Activated CD8-positive, alpha-beta memory T cell treated with anti-CD3 and anti-CD28 coated beads for 36 hours (primary cell): ENCODE results near the gene RFX1. TPM values are rescaled to one million over a fixed set of nuclear protein-coding genes. Genes with fewer than 3 reads are reported as not detected.
"Not testable (repeated sequence)": the region's sequence is repeated elsewhere in the genome, so short reads cannot be mapped to it uniquely, and the experiment has no call there.

ENCODE experiments used
- CTCF ChIA-PET: fragments of 350-600 bp; sonication (Branson Sonifier 250); formaldehyde crosslinking; loops from one replicate; lab custom pipeline; 2021; ENCODE audit warnings: antibody characterized with exemption; lab: Charles Lee
- POLR2A ChIA-PET: fragments of 350-600 bp; sonication (Branson Sonifier 250); formaldehyde crosslinking; loops from one replicate; lab custom pipeline; 2021; ENCODE audit warnings: antibody characterized with exemption; lab: Charles Lee
- total RNA-seq, 2 experiments: library from RNA; stranded (reverse); gene quantifications; one replicate each; pipeline ENCODE4 v1.2.3, GENCODE V29; 2021

RFX1 gene
- total RNA-seq = 10 to 100 TPM; 11.8 to 12.5 TPM

DNA sequence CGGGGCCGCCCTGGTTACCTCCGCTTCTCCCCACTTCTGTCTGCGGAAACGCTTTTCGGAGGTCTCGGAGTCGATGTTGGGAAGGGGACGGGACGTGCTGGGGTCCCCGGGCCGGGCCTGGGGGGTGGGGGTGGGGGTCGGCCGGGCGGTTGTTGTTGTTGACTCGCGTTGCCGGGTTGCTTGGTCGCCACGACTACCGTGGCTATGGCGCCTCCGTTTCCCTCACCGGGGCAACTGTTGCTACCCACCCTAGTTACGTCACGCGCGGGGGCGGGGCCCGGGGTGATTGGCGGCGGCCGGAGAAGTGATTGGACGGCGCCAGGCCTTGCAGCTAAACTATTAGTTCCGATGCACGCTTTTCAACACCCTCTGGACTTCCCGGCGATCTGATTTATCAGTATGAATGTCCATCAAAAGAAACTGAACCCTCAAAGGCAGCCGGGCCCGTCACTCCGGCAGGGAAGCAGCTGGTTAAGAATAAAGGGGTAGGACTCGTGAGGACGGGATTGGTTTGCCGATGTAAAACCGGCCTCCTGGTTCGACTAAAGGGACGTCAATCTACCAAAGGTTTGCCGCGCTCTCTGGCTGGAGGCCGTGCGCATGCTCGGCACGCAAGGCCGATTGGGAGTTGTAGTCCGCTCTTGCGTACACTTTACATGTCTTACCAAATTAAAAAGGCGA, at the start of gene RFX1:
RFX1 (minus strand) TSS at position 236 of the 681 bp plus-strand sequence. CDS start 12,477 bp downstream, outside the sequence.
- ChIA-PET POLR2A (interaction anchor here (0.6 to 3.8 kb wide), 7 partner anchors 19 to 354 kb away, joined by 3 to 19 read pairs (median 5); partner anchors contain the start of genes ASF1B, DCAF15 and IL27RA), CTCF (interaction anchor here (0.5 to 2.3 kb wide), 6 partner anchors 26 to 362 kb away, joined by 3 to 5 read pairs (median 4); partner anchors contain the start of genes DCAF15 and IL27RA)

DNA sequence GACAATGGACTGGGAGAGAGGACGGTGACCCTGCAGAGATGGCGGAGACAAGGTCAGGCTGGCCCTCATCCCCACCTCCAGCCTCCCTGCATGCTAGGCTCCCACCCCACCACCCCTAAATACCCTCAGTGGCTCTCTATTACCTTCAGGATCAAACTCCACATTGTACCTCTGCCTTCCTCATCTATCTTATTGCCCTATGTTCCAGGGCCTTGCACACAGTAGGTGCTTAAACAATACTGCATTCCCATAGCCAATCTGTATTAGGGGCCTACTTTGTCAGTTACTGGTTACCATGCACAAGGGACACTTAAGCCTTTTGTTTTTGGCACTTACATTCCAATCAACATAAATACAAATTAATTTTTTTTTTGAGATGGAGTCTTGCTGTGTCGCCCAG, 49.3 kb upstream of the RFX1 start:
- POLR2A ChIA-PET = no interaction called here

DNA sequence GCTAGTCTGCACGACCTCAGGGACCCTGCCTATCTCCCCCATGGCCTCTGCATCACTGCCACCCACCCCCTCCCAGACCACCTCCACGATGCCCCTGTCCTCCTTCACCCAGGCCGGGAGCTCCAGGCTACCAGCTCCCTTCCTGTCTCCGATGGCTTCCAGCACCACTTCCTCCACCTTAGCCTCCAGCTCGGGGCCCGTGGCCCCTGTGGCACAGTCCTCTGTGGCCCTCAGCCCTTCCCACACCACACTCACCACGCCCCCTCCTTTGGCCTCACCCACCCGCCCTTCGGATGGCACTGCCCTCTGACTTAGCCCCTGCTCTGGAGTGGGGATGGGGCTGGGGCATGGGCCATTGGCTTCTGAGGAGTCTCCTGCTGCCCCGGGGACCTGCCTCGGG, 48.6 kb upstream of the RFX1 start:
- ChIA-PET CTCF (interaction anchor here (0.8 to 1.3 kb wide), 2 partner anchors 11 to 16 kb away, joined by 4 to 5 read pairs; no protein-coding TSS in a partner anchor), POLR2A (no interaction called here)

More for the DNA sequence above, 49.3 kb upstream of the RFX1 start:
- CTCF ChIA-PET = interaction anchor here (1.3 kb wide), 1 partner anchor 16 kb away, joined by 5 read pairs; no protein-coding TSS in a partner anchor

DNA sequence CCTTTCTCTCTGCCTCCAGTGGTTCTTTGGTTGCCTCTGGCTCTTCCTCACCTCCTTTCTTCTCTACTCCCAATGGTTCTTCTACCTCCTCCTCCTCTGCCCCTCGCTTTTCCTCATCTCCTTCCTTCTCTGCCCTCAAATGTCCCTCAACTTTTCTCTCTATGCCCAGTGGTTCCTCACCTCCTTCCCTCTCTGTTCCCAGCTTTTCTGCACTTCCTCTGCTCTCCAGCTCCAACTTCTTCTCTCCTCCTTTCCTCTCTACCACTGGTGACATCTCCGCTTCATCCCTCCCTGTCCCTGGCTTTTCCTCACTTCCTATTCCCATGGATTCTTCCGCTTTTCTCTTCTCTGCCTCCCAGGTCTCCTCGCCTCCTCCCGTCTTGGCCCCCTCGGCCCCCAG, 48.0 kb upstream of the RFX1 start:
- POLR2A ChIA-PET = no interaction called here
- CTCF ChIA-PET = interaction anchor here (0.8 to 1.3 kb wide), 2 partner anchors 11 to 17 kb away, joined by 4 to 5 read pairs; no protein-coding TSS in a partner anchor

DNA sequence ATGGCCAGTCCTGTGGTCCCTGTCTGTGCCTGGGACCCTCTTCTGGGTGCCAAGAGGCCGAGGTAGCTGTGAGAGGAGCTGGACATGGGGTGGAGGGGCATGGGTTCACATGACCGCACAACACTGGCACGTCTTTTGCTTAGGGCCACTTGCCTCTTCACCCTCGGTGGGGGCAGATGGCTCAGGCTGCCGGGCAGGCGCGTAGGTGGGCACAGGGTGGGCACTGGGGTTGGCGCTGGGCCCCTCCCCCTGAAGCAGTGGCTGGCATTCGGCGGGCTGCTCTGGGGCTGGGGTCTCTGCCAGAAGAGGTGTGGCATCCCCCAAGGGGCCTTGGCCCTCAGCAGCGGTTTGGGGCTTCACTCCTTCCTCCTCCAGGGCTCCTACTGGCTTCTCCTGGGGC, 47.4 kb upstream of the RFX1 start:
- POLR2A ChIA-PET = interaction anchor here (0.5 to 0.6 kb wide), 2 partner anchors 25 to 1269 kb away, joined by 3 to 7 read pairs; no protein-coding TSS in a partner anchor
- CTCF ChIA-PET = interaction anchor here (0.7 to 2.6 kb wide), 2 partner anchors 11 to 18 kb away, joined by 3 to 5 read pairs; no protein-coding TSS in a partner anchor

DNA sequence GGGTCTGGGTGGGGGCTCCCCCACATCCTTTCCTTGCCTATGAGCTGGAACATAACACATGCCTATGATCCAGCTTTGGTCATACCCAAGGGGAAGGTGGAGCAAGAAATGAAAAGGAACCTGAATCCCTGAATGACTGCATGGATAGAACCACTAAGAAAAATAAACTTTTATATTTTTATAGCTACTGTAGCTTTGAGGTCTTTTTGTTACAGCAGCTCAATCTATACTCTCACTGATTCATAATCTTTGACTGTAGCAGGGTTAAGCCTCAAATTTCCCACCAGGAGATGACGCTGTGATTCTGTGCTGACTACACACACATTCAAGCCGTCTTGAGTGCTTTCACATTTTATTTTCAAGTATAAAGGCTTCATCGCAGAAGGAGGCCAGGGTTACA, 46.9 kb upstream of the RFX1 start:
- ChIA-PET CTCF (interaction anchor here (0.6 to 2.6 kb wide), 4 partner anchors 10 to 106 kb away, joined by 3 to 5 read pairs (median 3); no protein-coding TSS in a partner anchor), POLR2A (interaction anchor here (0.5 to 0.6 kb wide), 2 partner anchors 25 to 1269 kb away, joined by 3 to 7 read pairs; no protein-coding TSS in a partner anchor)

DNA sequence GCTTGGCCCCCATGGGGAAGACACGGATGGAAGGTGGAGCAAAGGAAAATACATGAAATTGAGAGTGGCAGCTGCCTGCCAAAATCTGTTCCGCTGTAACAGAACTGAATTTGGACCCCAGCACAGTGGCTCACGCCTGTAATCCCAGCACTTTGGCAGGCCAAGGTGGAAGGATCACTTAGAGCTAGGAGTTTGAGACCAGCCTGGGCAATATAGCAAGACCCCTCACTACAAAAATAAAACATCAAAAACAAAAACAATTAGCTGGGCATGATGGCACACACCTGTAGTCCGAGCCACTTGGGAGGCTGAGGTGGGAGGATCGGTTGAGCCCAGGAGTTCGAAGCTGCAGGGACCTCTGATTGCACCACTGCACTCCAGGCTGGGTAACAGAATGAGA, 46.4 kb upstream of the RFX1 start:
- CTCF ChIA-PET = interaction anchor here (0.6 to 2.6 kb wide), 3 partner anchors 10 to 106 kb away, joined by 3 to 5 read pairs (median 3); no protein-coding TSS in a partner anchor
- POLR2A ChIA-PET = interaction anchor here (0.7 kb wide), 1 partner anchor 13 kb away, joined by 7 read pairs; no protein-coding TSS in a partner anchor

DNA sequence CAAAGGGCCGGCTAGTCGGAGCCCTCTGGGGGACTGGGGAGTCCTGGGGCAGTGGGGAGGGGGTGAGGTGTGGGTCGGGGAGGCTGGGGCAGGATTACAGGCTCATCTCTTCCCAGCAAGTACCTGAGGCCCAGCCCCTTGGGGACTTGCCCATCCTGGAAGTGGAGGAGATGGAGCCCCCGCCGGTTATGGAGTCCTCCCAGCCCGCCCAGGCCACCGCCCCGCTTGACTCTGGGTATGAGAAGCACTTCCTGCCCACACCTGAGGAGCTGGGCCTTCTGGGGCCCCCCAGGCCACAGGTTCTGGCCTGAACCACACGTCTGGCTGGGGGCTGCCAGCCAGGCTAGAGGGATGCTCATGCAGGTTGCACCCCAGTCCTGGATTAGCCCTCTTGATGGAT, 45.9 kb upstream of the RFX1 start:
- POLR2A ChIA-PET = interaction anchor here (0.7 kb wide), 1 partner anchor 13 kb away, joined by 7 read pairs; no protein-coding TSS in a partner anchor

DNA sequence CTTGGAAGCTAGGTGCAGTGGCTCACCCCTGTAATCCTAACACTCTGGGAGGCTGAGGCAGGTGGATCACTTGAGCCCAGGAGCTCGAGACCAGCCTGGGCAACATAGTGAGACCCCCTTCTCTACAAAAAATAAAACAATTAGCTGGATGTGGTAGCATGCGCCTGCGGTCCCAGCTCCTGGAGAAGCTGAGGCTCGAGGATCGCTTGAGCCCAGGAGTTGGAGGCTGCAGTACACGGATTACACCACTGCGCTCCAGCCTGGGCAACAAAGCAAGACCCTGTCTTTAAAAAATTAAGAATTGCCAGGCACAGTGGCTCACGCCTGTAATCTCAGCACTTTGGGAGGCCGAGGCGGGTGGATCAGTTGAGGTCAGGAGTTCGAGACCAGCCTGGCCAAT, 44.8 kb upstream of the RFX1 start:
- POLR2A ChIA-PET = not testable (repeated sequence)
- CTCF ChIA-PET = interaction anchor here (1.2 to 2.6 kb wide), 2 partner anchors 8 to 170 kb away, joined by 3 to 5 read pairs; no protein-coding TSS in a partner anchor

More for the DNA sequence above, 45.9 kb upstream of the RFX1 start:
- CTCF ChIA-PET = interaction anchor here (2.6 kb wide), 1 partner anchor 9 kb away, joined by 5 read pairs; no protein-coding TSS in a partner anchor

DNA sequence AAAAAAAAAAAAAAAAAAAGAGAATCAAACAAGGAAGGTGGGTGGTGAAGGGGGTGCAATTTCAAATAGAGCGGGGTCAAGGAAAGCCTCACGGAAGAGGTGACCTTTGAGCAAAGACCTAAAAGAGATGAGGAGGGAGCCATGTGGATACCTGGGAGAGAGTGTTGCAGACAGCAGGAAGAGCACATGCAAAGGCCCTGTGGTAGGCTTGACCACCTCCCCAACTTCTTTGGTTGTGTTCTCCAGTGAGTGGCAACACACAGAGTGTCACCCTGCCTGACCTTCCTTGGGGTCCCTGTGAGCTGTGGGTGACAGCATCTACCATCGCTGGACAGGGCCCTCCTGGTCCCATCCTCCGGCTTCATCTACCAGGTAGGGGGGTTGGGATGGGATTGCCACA, 44.4 kb upstream of the RFX1 start:
- ChIA-PET CTCF (interaction anchor here (0.7 to 1.2 kb wide), 2 partner anchors 170 to 183 kb away, joined by 3 read pairs; no protein-coding TSS in a partner anchor), POLR2A (no interaction called here)

DNA sequence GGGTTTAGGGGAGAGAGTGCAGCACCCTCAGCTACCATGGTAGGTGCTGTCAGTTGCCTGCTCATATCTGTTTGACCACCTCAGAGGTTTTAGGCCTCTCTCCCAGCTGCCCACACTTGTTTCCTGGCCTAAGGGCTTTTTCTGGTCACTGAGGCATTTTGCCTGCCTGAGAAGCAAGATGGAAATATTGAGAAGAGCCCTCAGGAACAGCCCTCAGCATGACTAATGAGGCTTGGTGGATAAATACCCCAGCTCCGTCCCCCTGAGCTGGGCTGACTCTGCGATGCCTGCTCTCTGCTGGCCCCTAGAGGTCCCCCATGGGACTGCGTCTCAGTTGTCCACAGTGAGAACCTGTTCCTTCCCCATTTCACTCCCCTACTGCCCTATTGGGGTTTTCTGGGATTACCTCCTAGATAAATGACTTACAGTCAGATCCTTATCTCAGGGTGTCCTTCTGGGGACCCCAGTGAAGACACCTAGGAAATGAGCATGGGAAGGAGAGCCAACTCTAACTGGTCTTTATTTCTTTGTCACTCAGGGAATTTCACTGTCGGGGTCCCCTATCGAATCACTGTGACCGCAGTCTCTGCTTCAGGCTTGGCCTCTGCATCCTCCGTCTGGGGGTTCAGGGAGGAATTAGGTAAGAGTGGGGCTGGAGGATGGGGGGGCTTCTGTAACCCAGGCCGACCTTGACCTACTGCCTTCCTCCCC, 42.5 kb upstream of the RFX1 start:
- POLR2A ChIA-PET = interaction anchor here (0.7 kb wide), 3 partner anchors 24 to 186 kb away, joined by 3 to 4 read pairs (median 3); no protein-coding TSS in a partner anchor
- CTCF ChIA-PET = interaction anchor here (0.5 to 3.8 kb wide), 17 partner anchors 10 to 172 kb away, joined by 3 to 34 read pairs (median 3); partner anchors contain the start of gene MISP3

DNA sequence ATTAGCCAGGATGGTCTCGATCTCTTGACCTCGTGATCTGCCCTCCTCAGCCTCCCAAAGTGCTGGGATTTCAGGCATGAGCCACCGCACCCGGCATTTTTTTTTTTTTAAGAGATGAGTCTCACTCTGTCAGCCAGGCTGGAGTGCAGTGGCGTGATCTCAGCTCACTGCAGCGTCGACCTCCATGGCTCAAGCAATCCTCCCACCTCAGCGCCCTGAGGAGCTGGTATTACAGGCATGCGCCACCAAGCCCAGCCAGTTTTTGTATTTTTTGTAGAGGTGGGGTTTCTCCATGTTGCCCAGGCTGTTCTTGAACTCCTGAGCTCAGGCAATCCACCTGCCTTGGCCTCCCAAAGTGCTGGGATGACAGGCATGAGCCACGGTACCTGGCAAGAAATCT, 41.7 kb upstream of the RFX1 start:
- POLR2A ChIA-PET = not testable (repeated sequence)
- CTCF ChIA-PET = interaction anchor here (0.5 to 3.8 kb wide), 12 partner anchors 9 to 172 kb away, joined by 3 to 34 read pairs (median 4); partner anchors contain the start of gene MISP3

DNA sequence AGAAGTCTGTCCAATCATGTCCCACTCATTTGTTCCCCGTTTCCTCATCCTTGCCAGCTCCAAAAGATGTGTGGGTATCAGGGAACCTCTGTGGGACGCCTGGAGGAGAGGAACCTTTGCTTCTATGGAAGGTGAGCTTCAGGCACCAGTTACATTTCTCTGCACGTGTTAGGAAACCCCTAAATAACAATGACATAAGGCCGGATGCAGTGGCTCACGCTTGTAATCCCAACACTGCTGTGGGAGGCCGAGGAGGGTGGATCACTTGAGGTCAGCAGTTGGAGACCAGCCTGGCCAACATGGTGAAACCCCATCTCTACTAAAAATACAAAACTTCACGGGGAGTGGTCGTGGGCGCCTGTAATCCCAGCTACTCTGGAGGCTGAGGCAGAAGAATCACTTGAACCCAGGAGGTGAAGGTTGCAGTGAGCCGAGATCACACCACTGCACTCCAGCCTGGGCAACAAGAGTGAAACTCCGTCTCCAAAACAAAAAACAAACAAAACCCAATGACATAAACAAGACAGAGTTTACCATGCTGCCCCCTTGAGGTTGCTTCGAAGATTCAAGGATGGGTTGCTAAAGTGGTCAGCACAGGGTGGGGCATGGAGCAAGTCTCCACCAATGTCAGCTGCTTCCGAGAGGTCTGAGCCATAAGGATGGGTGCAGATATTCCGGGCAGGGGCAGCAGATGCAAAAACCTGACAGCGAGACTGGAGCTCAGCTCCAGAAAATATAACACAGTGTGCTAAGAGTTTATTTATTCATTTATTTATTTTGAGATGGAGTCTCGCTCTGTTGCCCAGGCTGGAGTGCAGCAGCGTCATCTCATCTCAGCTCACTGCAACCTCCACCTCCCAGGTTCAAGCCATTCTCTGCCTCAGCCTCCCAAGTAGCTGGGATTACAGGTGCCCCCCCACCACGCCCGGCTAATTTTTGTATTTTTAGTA, 36.8 kb upstream of the RFX1 start:
- CTCF ChIA-PET = interaction anchor here (0.6 to 3.1 kb wide), 11 partner anchors 9 to 931 kb away, joined by 3 to 17 read pairs (median 3); partner anchors contain the start of genes C19orf53 and IL27RA
- POLR2A ChIA-PET = not testable (repeated sequence)

DNA sequence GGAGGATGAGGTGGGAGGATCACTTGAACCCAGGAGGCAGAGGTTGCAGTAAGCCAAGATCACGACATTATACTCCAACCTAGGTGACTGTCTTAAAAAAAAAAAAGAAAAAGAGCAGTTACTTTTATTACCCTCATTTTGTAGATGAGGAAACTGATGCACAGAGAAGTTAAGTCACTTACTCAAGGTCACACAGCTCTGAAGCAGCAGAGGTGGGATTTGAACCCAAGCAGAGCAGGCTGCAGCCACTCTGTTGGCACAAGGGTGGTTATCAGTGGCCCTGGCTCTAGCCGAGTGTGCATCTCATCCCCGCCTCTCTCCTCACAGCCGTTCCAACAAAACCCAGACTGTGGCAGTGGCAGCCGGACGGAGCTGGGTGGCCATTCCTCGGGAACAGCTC, 33.1 kb upstream of the RFX1 start:
- ChIA-PET POLR2A (no interaction called here), CTCF (interaction anchor here (0.8 to 1.9 kb wide), 3 partner anchors 9 to 32 kb away, joined by 3 to 4 read pairs (median 3); no protein-coding TSS in a partner anchor)

DNA sequence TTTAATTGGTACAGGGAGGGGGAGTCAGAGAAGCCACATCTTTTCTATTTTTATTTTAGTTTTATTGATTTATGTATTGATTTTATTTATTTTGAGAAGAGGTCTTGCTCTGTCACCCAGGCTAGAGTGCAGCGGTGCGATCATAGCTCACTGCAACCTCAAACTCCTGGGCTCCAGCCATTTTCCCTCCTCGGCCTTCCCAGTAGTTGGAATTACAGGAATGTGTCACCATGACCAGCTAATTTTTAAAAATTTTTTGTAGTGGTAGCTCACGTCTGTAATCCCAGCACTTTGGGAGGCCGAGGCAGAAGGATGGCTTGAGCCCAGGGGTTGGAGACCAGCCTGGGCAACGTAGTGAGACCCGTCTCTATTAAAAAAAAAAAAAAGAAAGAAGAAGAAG, 29.6 kb upstream of the RFX1 start:
- ChIA-PET CTCF (interaction anchor here (0.7 to 0.9 kb wide), 2 partner anchors 13 to 37 kb away, joined by 3 to 4 read pairs; no protein-coding TSS in a partner anchor), POLR2A (interaction anchor here (0.6 to 0.7 kb wide), 2 partner anchors 155 to 326 kb away, joined by 3 read pairs; no protein-coding TSS in a partner anchor)

DNA sequence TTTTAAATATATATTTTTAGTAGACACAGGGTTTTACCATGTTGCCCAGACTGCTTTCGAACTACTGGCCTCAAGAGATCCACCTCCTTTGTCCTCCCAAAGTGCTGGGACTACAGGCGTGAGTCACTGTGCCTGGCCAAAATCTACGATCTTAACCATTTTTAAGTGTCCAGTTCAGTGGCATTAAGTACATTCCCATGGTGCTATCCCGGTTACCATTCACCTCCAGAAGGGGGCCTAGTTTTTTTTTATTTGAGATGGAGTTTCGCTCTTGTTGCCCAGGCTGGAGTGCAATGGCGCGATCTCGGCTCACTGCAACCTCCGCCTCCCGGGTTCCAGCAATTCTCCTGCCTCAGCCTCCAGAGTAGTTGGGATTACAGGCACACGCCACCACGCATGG, 29.0 kb upstream of the RFX1 start:
- CTCF ChIA-PET = interaction anchor here (1.5 kb wide), 1 partner anchor 62 kb away, joined by 4 read pairs; no protein-coding TSS in a partner anchor
- POLR2A ChIA-PET = interaction anchor here (0.6 to 0.7 kb wide), 2 partner anchors 154 to 327 kb away, joined by 3 read pairs; no protein-coding TSS in a partner anchor

DNA sequence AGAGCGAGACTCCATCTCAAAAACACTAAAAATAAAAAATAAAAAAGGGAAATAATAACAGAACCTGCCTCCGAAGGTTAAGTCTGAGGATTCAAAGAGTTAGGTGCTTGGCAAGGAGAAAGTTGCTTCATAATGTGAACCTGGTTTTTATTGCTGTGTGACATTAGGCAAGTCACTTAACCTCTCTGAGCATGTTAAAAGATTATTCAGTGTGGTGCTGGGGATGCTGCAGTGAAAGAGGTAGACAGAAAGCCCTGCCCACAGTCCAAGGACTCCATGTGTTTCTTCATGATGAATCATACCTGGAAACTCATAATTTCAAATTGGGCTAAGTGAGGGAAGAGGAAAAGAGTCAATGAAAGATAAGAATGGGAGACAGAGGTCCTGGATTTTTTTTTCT, 27.8 kb upstream of the RFX1 start:
- ChIA-PET CTCF (interaction anchor here (0.7 to 1.5 kb wide), 5 partner anchors 15 to 448 kb away, joined by 3 to 4 read pairs (median 3); no protein-coding TSS in a partner anchor), POLR2A (no interaction called here)
